Adipocyte (in vitro differentiated cells): ENCODE measurements around the gene DOK7.

ENCODE experiments used
- DNase-seq: peaks from one replicate; pipeline ENCODE4 v3.0.0-alpha.2; 2015; ENCODE audit warnings: low read depth
- H3K27me3 ChIP-seq: replicated peaks from 2 replicates; pipeline ENCODE4 v1.7.0; 2013; ENCODE audit warnings: mild to moderate bottlenecking, low read length, moderate library complexity; ENCODE audit not compliant: control insufficient read depth, insufficient read depth
- H3K36me3 ChIP-seq: 2 replicates; pipeline ENCODE4 v1.7.0; 2013; ENCODE audit warnings: low read length, mild to moderate bottlenecking, moderate library complexity; ENCODE audit not compliant: control insufficient read depth, insufficient read depth, severe bottlenecking
- H3K4me1 ChIP-seq: 2 replicates; pipeline ENCODE4 v1.7.0; 2013; ENCODE audit warnings: mild to moderate bottlenecking, low read length, moderate library complexity; ENCODE audit not compliant: control insufficient read depth, insufficient read depth
- H3K4me3 ChIP-seq: 2 replicates; pipeline ENCODE4 v1.7.0; 2013; ENCODE audit warnings: mild to moderate bottlenecking, low read length, moderate library complexity
- H3K9ac ChIP-seq: 2 replicates; pipeline ENCODE4 v1.7.0; 2013; ENCODE audit warnings: mild to moderate bottlenecking, low read length, moderate library complexity
- H3K9me3 ChIP-seq: 2 replicates; pipeline ENCODE4 v1.7.0; 2013; ENCODE audit warnings: mild to moderate bottlenecking, low read length, moderate library complexity; ENCODE audit not compliant: control insufficient read depth

The DOK7 gene

GRCh38 chr4:3512279-3512678 is 49.2 kb downstream of the DOK7 start:
- no peak overlapping the region for H3K9ac ChIP-seq
- no peak overlapping the region for H3K4me3 ChIP-seq
- no peaks in the 10 kb centered on the region for H3K4me1 ChIP-seq
- peaks cover 81% of the 10 kb centered on the region for H3K36me3 ChIP-seq
- no peak for DNase-seq
- no peaks in the 10 kb centered on the region for H3K9me3 ChIP-seq
- no peaks in the 10 kb centered on the region for H3K27me3 ChIP-seq

GRCh38 chr4:3512719-3513118 is 49.6 kb downstream of the DOK7 start:
- H3K9me3 ChIP-seq: no peaks in the 10 kb centered on the region
- H3K9ac ChIP-seq: no peak overlapping the region
- H3K4me3 ChIP-seq: no peak overlapping the region
- H3K4me1 ChIP-seq: no peaks in the 10 kb centered on the region
- H3K36me3 ChIP-seq: peaks cover 85% of the 10 kb centered on the region
- no peaks in the 10 kb centered on the region for H3K27me3 ChIP-seq
- DNase-seq: no peak

GRCh38 chr4:3513807-3514206 is 50.7 kb downstream of the DOK7 start:
- no peak overlapping the region for H3K4me3 ChIP-seq
- peaks cover 84% of the 10 kb centered on the region for H3K36me3 ChIP-seq
- H3K27me3 ChIP-seq: no peaks in the 10 kb centered on the region
- no peak for DNase-seq
- no peak overlapping the region for H3K9ac ChIP-seq
- H3K9me3 ChIP-seq: no peaks in the 10 kb centered on the region
- H3K4me1 ChIP-seq: no peaks in the 10 kb centered on the region

- H3K9ac ChIP-seq: no peak overlapping the region
- no peak overlapping the region for H3K4me3 ChIP-seq
- H3K4me1 ChIP-seq: no peaks in the 10 kb centered on the region
- no peaks in the 10 kb centered on the region for H3K27me3 ChIP-seq
- H3K9me3 ChIP-seq: no peaks in the 10 kb centered on the region
- no peak for DNase-seq
- peaks cover 86% of the 10 kb centered on the region for H3K36me3 ChIP-seq
Measured at GRCh38 chr4:3514221-3514780, 51.2 kb downstream of the DOK7 start.

- Histone ChIP-seq H3K27me3 (no peaks in the 10 kb centered on the region), H3K4me3 (no peak overlapping the region), H3K9ac (no peak overlapping the region), H3K9me3 (no peaks in the 10 kb centered on the region), H3K4me1 (no peaks in the 10 kb centered on the region), H3K36me3 (peaks cover 86% of the 10 kb centered on the region)
- DNase-seq: no peak
Measured at GRCh38 chr4:3514806-3515501, 51.8 kb downstream of the DOK7 start.

- peaks cover 86% of the 10 kb centered on the region for H3K36me3 ChIP-seq
- no peaks in the 10 kb centered on the region for H3K27me3 ChIP-seq
- no peaks in the 10 kb centered on the region for H3K9me3 ChIP-seq
- no peaks in the 10 kb centered on the region for H3K4me1 ChIP-seq
- DNase-seq: no peak
- no peak overlapping the region for H3K9ac ChIP-seq
- no peak overlapping the region for H3K4me3 ChIP-seq
Measured at GRCh38 chr4:3515646-3516045, 52.5 kb downstream of the DOK7 start.

- no peaks in the 10 kb centered on the region for H3K4me1 ChIP-seq
- no peaks in the 10 kb centered on the region for H3K9me3 ChIP-seq
- H3K27me3 ChIP-seq: no peaks in the 10 kb centered on the region
- DNase-seq: no peak
- no peak overlapping the region for H3K4me3 ChIP-seq
- H3K9ac ChIP-seq: no peak overlapping the region
- peaks cover 82% of the 10 kb centered on the region for H3K36me3 ChIP-seq
Measured at GRCh38 chr4:3516061-3516835, 53.1 kb downstream of the DOK7 start.

- no peak overlapping the region for H3K9ac ChIP-seq
- no peak overlapping the region for H3K4me3 ChIP-seq
- H3K36me3 ChIP-seq: peaks cover 82% of the 10 kb centered on the region
- no peaks in the 10 kb centered on the region for H3K27me3 ChIP-seq
- no peaks in the 10 kb centered on the region for H3K4me1 ChIP-seq
- DNase-seq: no peak
- H3K9me3 ChIP-seq: no peaks in the 10 kb centered on the region
Measured at GRCh38 chr4:3516836-3517730, 54.0 kb downstream of the DOK7 start.

GRCh38 chr4:3517731-3518510 is 54.8 kb downstream of the DOK7 start:
- Histone ChIP-seq H3K27me3 (no peaks in the 10 kb centered on the region), H3K4me1 (no peaks in the 10 kb centered on the region), H3K9ac (no peak overlapping the region)

GRCh38 chr4:3518511-3518880 is 55.4 kb downstream of the DOK7 start:
- Histone ChIP-seq H3K36me3 (peaks cover 80% of the 10 kb centered on the region), H3K9me3 (no peaks in the 10 kb centered on the region), H3K4me3 (no peak overlapping the region), H3K27me3 (no peaks in the 10 kb centered on the region), H3K4me1 (no peaks in the 10 kb centered on the region), H3K9ac (no peak overlapping the region)
- DNase-seq: no peak

More at GRCh38 chr4:3517731-3518510, 54.8 kb downstream of the DOK7 start:
- H3K9me3 ChIP-seq: no peaks in the 10 kb centered on the region
- H3K36me3 ChIP-seq: peaks cover 77% of the 10 kb centered on the region
- H3K4me3 ChIP-seq: no peak overlapping the region
- DNase-seq: no peak
